Thyroid gland (tissue), 4 donors: Measurements from ENCODE around the gene ABCA10.

ENCODE experiments used
- POLR2A ChIP-seq, 2 donors: fragments of 450-650 bp; IDR thresholded peaks; one replicate each; pipeline ENCODE4 v1.6.1; 2017; ENCODE audit warnings: antibody characterized with exemption in 2 of 2, mild to moderate bottlenecking in 2 of 2, moderate library complexity in 1 of 2
- TF ChIP-seq, protein P1 (sequence below), 6 experiments: fragments of 200-600 bp in 3 of 6; fragments of 450-650 bp in 3 of 6; sonication (generic) in 3 of 6; IDR thresholded peaks; one replicate each; pipeline ENCODE4 v1.5.1; 2016 to 2019; ENCODE audit warnings: antibody characterized with exemption in 6 of 6, mild to moderate bottlenecking in 2 of 6, inconsistent platforms in 1 of 6, moderate library complexity in 1 of 6

DNA sequence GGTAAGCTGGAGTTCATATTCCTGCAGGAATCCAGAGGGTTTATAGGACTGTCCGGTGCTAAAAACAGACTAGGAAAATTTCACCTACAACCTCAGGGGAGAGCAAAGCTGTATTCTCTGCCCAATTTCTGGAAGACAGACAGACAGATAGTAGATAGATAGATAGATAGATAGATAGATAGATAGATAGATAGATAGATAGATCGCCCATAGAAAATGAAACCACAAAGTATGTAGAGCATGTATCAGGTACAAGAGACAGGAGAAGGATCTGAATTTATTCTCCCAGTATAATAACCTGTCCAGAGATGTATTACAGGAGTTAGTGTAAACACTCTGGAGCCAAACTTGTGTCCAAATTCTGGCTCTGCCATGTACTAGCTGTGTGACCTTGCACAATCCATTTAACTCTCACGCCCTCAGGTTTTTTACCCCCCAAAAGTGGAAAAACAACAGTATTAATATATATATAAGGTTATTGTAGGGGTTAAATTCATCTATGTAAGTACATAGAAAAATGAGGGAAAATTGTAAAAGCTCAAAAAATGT lies 84.9 kb downstream of the ABCA10 start:
- TF ChIP-seq, protein P1, sequence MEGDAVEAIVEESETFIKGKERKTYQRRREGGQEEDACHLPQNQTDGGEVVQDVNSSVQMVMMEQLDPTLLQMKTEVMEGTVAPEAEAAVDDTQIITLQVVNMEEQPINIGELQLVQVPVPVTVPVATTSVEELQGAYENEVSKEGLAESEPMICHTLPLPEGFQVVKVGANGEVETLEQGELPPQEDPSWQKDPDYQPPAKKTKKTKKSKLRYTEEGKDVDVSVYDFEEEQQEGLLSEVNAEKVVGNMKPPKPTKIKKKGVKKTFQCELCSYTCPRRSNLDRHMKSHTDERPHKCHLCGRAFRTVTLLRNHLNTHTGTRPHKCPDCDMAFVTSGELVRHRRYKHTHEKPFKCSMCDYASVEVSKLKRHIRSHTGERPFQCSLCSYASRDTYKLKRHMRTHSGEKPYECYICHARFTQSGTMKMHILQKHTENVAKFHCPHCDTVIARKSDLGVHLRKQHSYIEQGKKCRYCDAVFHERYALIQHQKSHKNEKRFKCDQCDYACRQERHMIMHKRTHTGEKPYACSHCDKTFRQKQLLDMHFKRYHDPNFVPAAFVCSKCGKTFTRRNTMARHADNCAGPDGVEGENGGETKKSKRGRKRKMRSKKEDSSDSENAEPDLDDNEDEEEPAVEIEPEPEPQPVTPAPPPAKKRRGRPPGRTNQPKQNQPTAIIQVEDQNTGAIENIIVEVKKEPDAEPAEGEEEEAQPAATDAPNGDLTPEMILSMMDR (IDR thresholded peaks at IDR 0.05): no peak
- no peak for TF ChIP-seq POLR2A (IDR thresholded peaks at IDR 0.05)
